Neural progenitor cell (in vitro differentiated cells): ENCODE measurements around the gene ANO4.

Experiments used
- CTCF ChIP-seq: fragments of 200-600 bp; sonication (generic); IDR thresholded peaks from 2 replicates; pipeline ENCODE4 v1.5.1; 2017; ENCODE audit warnings: antibody characterized with exemption, mild to moderate bottlenecking
- EZH2 ChIP-seq: fragments of 200-600 bp; sonication (generic); IDR thresholded peaks from 2 replicates; pipeline ENCODE4 v1.6.1; 2017; ENCODE audit warnings: antibody characterized with exemption, mild to moderate bottlenecking, moderate library complexity

GRCh38 chr12:101086490-101087135 lies 292.0 kb downstream of the ANO4 start:
- no peak for TF ChIP-seq CTCF
- no peak for TF ChIP-seq EZH2
